Subcutaneous abdominal adipose tissue (tissue), 5 donors: ENCODE measurements around the gene NCKIPSD.

Experiments
- H3K27ac ChIP-seq: one replicate; pipeline ENCODE4 v1.7.0; 2013; ENCODE audit warnings: low read depth, mild to moderate bottlenecking, inconsistent platforms, low read length, moderate library complexity
- H3K27me3 ChIP-seq, 5 donors: one replicate each; pipeline ENCODE4 v1.7.0; 2013; ENCODE audit warnings: low read length in 5 of 5, inconsistent platforms in 1 of 5; ENCODE audit not compliant: control insufficient read depth in 5 of 5, insufficient read depth in 4 of 5
- H3K36me3 ChIP-seq, 5 donors: one replicate each; pipeline ENCODE4 v1.7.0; 2013; ENCODE audit warnings: low read length in 5 of 5; ENCODE audit not compliant: control insufficient read depth in 5 of 5, insufficient read depth in 5 of 5
- H3K4me1 ChIP-seq, 5 donors: one replicate each; pipeline ENCODE4 v1.7.0; 2013; ENCODE audit warnings: low read length in 5 of 5, mild to moderate bottlenecking in 3 of 5, moderate library complexity in 1 of 5; ENCODE audit not compliant: control insufficient read depth in 5 of 5, insufficient read depth in 5 of 5
- H3K4me3 ChIP-seq, 5 donors: one replicate each; pipeline ENCODE4 v1.7.0; 2013; ENCODE audit warnings: low read length in 5 of 5, low read depth in 1 of 5
- H3K9ac ChIP-seq, 5 donors: one replicate each; pipeline ENCODE4 v1.7.0; 2013; ENCODE audit warnings: low read length in 5 of 5, mild to moderate bottlenecking in 4 of 5, moderate library complexity in 3 of 5
- H3K9me3 ChIP-seq, 5 donors: one replicate each; pipeline ENCODE4 v1.7.0; 2013; ENCODE audit warnings: low read length in 5 of 5; ENCODE audit not compliant: control insufficient read depth in 5 of 5
- donor health status: healthy.
- donor health status: healthy.
- donor health status: healthy.
- donor health status: healthy.
- donor health status: healthy.

The NCKIPSD gene

GRCh38 chr3:48637305-48637704 is 48.4 kb downstream of the NCKIPSD start:
- Histone ChIP-seq H3K27ac (no peak overlapping the region), H3K9me3 (no peaks in the 10 kb centered on the region), H3K4me1 (peaks cover 7 to 28% (median 25%) of the 10 kb centered on the region in 5 donors), H3K27me3 (no peaks in the 10 kb centered on the region), H3K36me3 (peaks cover 0 to 11% (median 8%) of the 10 kb centered on the region in 5 donors), H3K9ac (no peak overlapping the region), H3K4me3 (no peak overlapping the region)

GRCh38 chr3:48636149-48636655 is 49.5 kb downstream of the NCKIPSD start:
- peaks cover 7 to 28% (median 25%) of the 10 kb centered on the region in 5 donors for H3K4me1 ChIP-seq
- H3K27me3 ChIP-seq = no peaks in the 10 kb centered on the region
- H3K4me3 ChIP-seq = peak overlapping the region; percentile 81 to 87 (median 83)
- no peaks in the 10 kb centered on the region for H3K9me3 ChIP-seq
- H3K27ac ChIP-seq = no peak overlapping the region
- H3K36me3 ChIP-seq = peaks cover 0 to 22% (median 13%) of the 10 kb centered on the region in 5 donors
- peak overlapping the region; percentile 16 to 86 (median 78) for H3K9ac ChIP-seq

- H3K27ac ChIP-seq = peak within 1 kb of the TSS; percentile 52
- H3K27me3 ChIP-seq = no peaks in the 10 kb centered on the region
- peaks cover 7 to 28% (median 25%) of the 10 kb centered on the region in 5 donors for H3K4me1 ChIP-seq
- H3K9me3 ChIP-seq = no peaks in the 10 kb centered on the region
- peak within 1 kb of the TSS; percentile 81 to 87 (median 83) for H3K4me3 ChIP-seq
- H3K9ac ChIP-seq = peak within 1 kb of the TSS; percentile 16 to 86 (median 81)
- peaks cover 0 to 30% (median 21%) of the 10 kb centered on the region in 5 donors for H3K36me3 ChIP-seq
These were observed 50.3 kb downstream of the NCKIPSD start, which contains the start of gene SLC26A6 for GRCh38 chr3:48635222-48636021. Gene SLC26A6 (minus strand): TSS chr3:48635461. CDS start chr3:48635393, 68 bp downstream.

GRCh38 chr3:48634661-48635221 is 51.0 kb downstream of the NCKIPSD start:
- H3K27ac ChIP-seq = no peak overlapping the region
- H3K9ac ChIP-seq = peak overlapping the region in 4 of 5 donors; percentile 74 to 86 (median 82)
- no peaks in the 10 kb centered on the region for H3K27me3 ChIP-seq
- peaks cover 7 to 28% (median 25%) of the 10 kb centered on the region in 5 donors for H3K4me1 ChIP-seq
- no peaks in the 10 kb centered on the region for H3K9me3 ChIP-seq
- H3K36me3 ChIP-seq = peaks cover 0 to 36% (median 27%) of the 10 kb centered on the region in 5 donors
- peak overlapping the region; percentile 78 to 85 (median 81) for H3K4me3 ChIP-seq

- H3K27ac ChIP-seq = no peak overlapping the region
- H3K36me3 ChIP-seq = peaks cover 0 to 46% (median 37%) of the 10 kb centered on the region in 5 donors
- H3K9me3 ChIP-seq = no peaks in the 10 kb centered on the region
- H3K27me3 ChIP-seq = no peaks in the 10 kb centered on the region
- H3K9ac ChIP-seq = peak overlapping the region in 1 of 5 donors; percentile 83
- H3K4me1 ChIP-seq = peaks cover 7 to 28% (median 25%) of the 10 kb centered on the region in 5 donors
- no peak overlapping the region for H3K4me3 ChIP-seq
These were observed 52.0 kb downstream of the NCKIPSD start for GRCh38 chr3:48633743-48634142.

- H3K9me3 ChIP-seq = no peaks in the 10 kb centered on the region
- H3K27me3 ChIP-seq = no peaks in the 10 kb centered on the region
- peaks cover 0 to 51% (median 42%) of the 10 kb centered on the region in 5 donors for H3K36me3 ChIP-seq
- peaks cover 7 to 28% (median 25%) of the 10 kb centered on the region in 5 donors for H3K4me1 ChIP-seq
- no peak overlapping the region for H3K4me3 ChIP-seq
- no peak overlapping the region for H3K9ac ChIP-seq
- no peak overlapping the region for H3K27ac ChIP-seq
These were observed 52.5 kb downstream of the NCKIPSD start for GRCh38 chr3:48633256-48633655.

- Histone ChIP-seq H3K9ac (no peak overlapping the region), H3K9me3 (no peaks in the 10 kb centered on the region), H3K36me3 (peaks cover 0 to 66% (median 56%) of the 10 kb centered on the region in 5 donors), H3K27me3 (no peaks in the 10 kb centered on the region), H3K4me3 (no peak overlapping the region), H3K4me1 (peaks cover 7 to 28% (median 25%) of the 10 kb centered on the region in 5 donors), H3K27ac (no peak overlapping the region)
These were observed 53.9 kb downstream of the NCKIPSD start for GRCh38 chr3:48631516-48632448.

GRCh38 chr3:48630833-48631232 is 54.9 kb downstream of the NCKIPSD start:
- Histone ChIP-seq H3K9ac (no peak overlapping the region), H3K4me3 (no peak overlapping the region), H3K36me3 (peaks cover 0 to 75% (median 66%) of the 10 kb centered on the region in 5 donors), H3K27ac (no peak overlapping the region), H3K4me1 (peaks cover 7 to 21% (median 17%) of the 10 kb centered on the region in 5 donors), H3K9me3 (no peaks in the 10 kb centered on the region), H3K27me3 (no peaks in the 10 kb centered on the region)

GRCh38 chr3:48630407-48630806 is 55.3 kb downstream of the NCKIPSD start:
- H3K27me3 ChIP-seq = no peaks in the 10 kb centered on the region
- no peaks in the 10 kb centered on the region for H3K9me3 ChIP-seq
- H3K36me3 ChIP-seq = peaks cover 0 to 80% (median 70%) of the 10 kb centered on the region in 5 donors
- peaks cover 7 to 16% (median 14%) of the 10 kb centered on the region in 5 donors for H3K4me1 ChIP-seq
- no peak overlapping the region for H3K4me3 ChIP-seq
- H3K27ac ChIP-seq = no peak overlapping the region
- no peak overlapping the region for H3K9ac ChIP-seq
